ENCODE measurements around the gene PDE3B.
"Not testable (repeated sequence)": the region's sequence is repeated elsewhere in the genome, so short reads cannot be mapped to it uniquely, and the experiment has no call there.

GRCh38 chr11:14743667-14744066 is 100.1 kb downstream of the PDE3B start:
- TF ChIP-seq CTCF, POLR2A (IDR thresholded peaks at IDR 0.05): not testable (repeated sequence)

Data from testis (tissue), 2 donors.